Loucy (cell line): Measurements from ENCODE around the gene NCOR2.

Experiments
- H2AFZ ChIP-seq: fragments of 200-600 bp; sonication (generic); 2 replicates; pipeline ENCODE4 v1.6.0; 2016; ENCODE audit warnings: antibody characterized with exemption, mild to moderate bottlenecking, low read length, moderate library complexity
- H3F3A ChIP-seq: fragments of 200-600 bp; 2 replicates; pipeline ENCODE4 v1.6.0; 2016; ENCODE audit warnings: antibody characterized with exemption, low read depth, mild to moderate bottlenecking
- H3K27me3 ChIP-seq: fragments of 200-600 bp; sonication (generic); 2 replicates; pipeline ENCODE4 v1.6.1; 2014; ENCODE audit warnings: low read length, mild to moderate bottlenecking; ENCODE audit not compliant: insufficient read depth, poor library complexity, severe bottlenecking
- H3K36me3 ChIP-seq: fragments of 200-600 bp; sonication (generic); 2 replicates; pipeline ENCODE4 v1.6.1; 2016; ENCODE audit warnings: low read length; ENCODE audit not compliant: insufficient read depth
- H3K4me1 ChIP-seq: fragments of 200-600 bp; sonication (generic); 2 replicates; pipeline ENCODE4 v1.5.1; 2014; ENCODE audit warnings: low read length, mild to moderate bottlenecking; ENCODE audit not compliant: insufficient read depth, poor library complexity, severe bottlenecking
- H3K4me2 ChIP-seq: fragments of 200-600 bp; sonication (generic); 2 replicates; pipeline ENCODE4 v1.6.0; 2014; ENCODE audit warnings: antibody characterized with exemption, low read length, low read depth, mild to moderate bottlenecking; ENCODE audit not compliant: poor library complexity, severe bottlenecking
- H3K4me3 ChIP-seq: fragments of 200-600 bp; sonication (generic); 2 replicates; pipeline ENCODE4 v1.5.1; 2014; ENCODE audit warnings: low read length, mild to moderate bottlenecking, mixed read lengths; ENCODE audit not compliant: poor library complexity, severe bottlenecking
- H3K79me2 ChIP-seq: fragments of 200-600 bp; sonication (generic); 2 replicates; pipeline ENCODE4 v1.6.1; 2014; ENCODE audit warnings: low read length; ENCODE audit not compliant: insufficient read depth
- H3K9ac ChIP-seq: fragments of 200-600 bp; sonication (generic); 2 replicates; pipeline ENCODE4 v1.6.0; 2014; ENCODE audit warnings: mild to moderate bottlenecking, low read depth, low read length, moderate library complexity; ENCODE audit not compliant: poor library complexity, severe bottlenecking
- H3K9me2 ChIP-seq: fragments of 200-600 bp; sonication (generic); replicated peaks from 2 replicates; pipeline ENCODE4 v1.6.1; 2016; ENCODE audit warnings: low read depth, low read length, mixed read lengths
- H3K9me3 ChIP-seq: fragments of 200-600 bp; sonication (generic); 2 replicates; pipeline ENCODE4 v1.6.1; 2014; ENCODE audit warnings: mild to moderate bottlenecking, antibody characterized with exemption, low read length, low read depth; ENCODE audit not compliant: insufficient read depth
- H4K20me1 ChIP-seq: fragments of 200-600 bp; sonication (generic); 2 replicates; pipeline ENCODE4 v1.6.0; 2014; ENCODE audit warnings: antibody characterized with exemption, low read length, mild to moderate bottlenecking; ENCODE audit not compliant: insufficient read depth, poor library complexity, severe bottlenecking
- CTCF ChIP-seq: fragments of 200-600 bp; sonication (generic); conservative IDR thresholded peaks from 2 replicates; pipeline ENCODE4 v1.5.1; 2014; ENCODE audit warnings: mild to moderate bottlenecking, antibody characterized with exemption, low read length
- EZH2phosphoT487 ChIP-seq: fragments of 200-600 bp; IDR thresholded peaks from 2 replicates; pipeline ENCODE4 v1.6.1; 2018; ENCODE audit warnings: antibody characterized with exemption, mild to moderate bottlenecking, moderate library complexity, borderline replicate concordance

Gene NCOR2

GRCh38 chr12:124519746-124520145, 47.7 kb downstream of the NCOR2 start:
- Histone ChIP-seq H3K4me3 (no peak overlapping the region), H3K4me2 (no peak overlapping the region), H2AFZ (no peak overlapping the region), H3F3A (no peaks in the 10 kb centered on the region), H3K27me3 (no peaks in the 10 kb centered on the region), H3K9me2 (no peaks in the 10 kb centered on the region), H3K79me2 (peaks cover 79% of the 10 kb centered on the region), H3K4me1 (no peaks in the 10 kb centered on the region), H3K9me3 (no peaks in the 10 kb centered on the region), H3K36me3 (peaks cover 14% of the 10 kb centered on the region; the same call in 1 of the 2 replicates), H4K20me1 (peaks cover 46% of the 10 kb centered on the region), H3K9ac (no peak overlapping the region)
- no peak for TF ChIP-seq EZH2phosphoT487
- no peak for TF ChIP-seq CTCF

GRCh38 chr12:124518051-124518932, 49.1 kb downstream of the NCOR2 start:
- Histone ChIP-seq H3K4me1 (no peaks in the 10 kb centered on the region), H4K20me1 (peaks cover 44% of the 10 kb centered on the region), H3K79me2 (peaks cover 79% of the 10 kb centered on the region; the same call in 1 of the 2 replicates), H3K27me3 (no peaks in the 10 kb centered on the region), H3K9me2 (no peaks in the 10 kb centered on the region), H3K36me3 (peaks cover 14% of the 10 kb centered on the region; the same call in 1 of the 2 replicates), H2AFZ (no peak overlapping the region), H3K9me3 (no peaks in the 10 kb centered on the region), H3F3A (no peaks in the 10 kb centered on the region), H3K4me3 (no peak overlapping the region), H3K9ac (no peak overlapping the region), H3K4me2 (no peak overlapping the region)
- no peak for TF ChIP-seq CTCF
- TF ChIP-seq EZH2phosphoT487 = no peak
